ENCODE data around the gene RABIF.
A peak's percentile ranks its signal among the peaks of the same experiment; 100 is the strongest.

RABIF gene

GRCh38 chr1:202871367-202871766 lies 17.6 kb downstream of the RABIF start:
- no peak for DNase-seq

GRCh38 chr1:202862679-202863560 lies 26.0 kb downstream of the RABIF start:
- no peak for DNase-seq

- peak; percentile 80 for DNase-seq
These were observed 27.4 kb downstream of the RABIF start for GRCh38 chr1:202861420-202862132.

GRCh38 chr1:202860744-202861419 lies 28.1 kb downstream of the RABIF start:
- DNase-seq: peak; percentile 19

- DNase-seq: no peak
These were observed 30.0 kb downstream of the RABIF start for GRCh38 chr1:202858789-202859414.

GRCh38 chr1:202858331-202858730 lies 30.6 kb downstream of the RABIF start:
- DNase-seq: peak; percentile 21

GRCh38 chr1:202857136-202857610 lies 31.8 kb downstream of the RABIF start:
- no peak for DNase-seq

- no peak for DNase-seq
These were observed 32.9 kb downstream of the RABIF start for GRCh38 chr1:202856014-202856413.

GRCh38 chr1:202854787-202855186 lies 34.2 kb downstream of the RABIF start:
- no peak for DNase-seq

GRCh38 chr1:202852163-202852904 lies 36.6 kb downstream of the RABIF start:
- DNase-seq: peak; percentile 54

GRCh38 chr1:202850593-202851362 lies 38.2 kb downstream of the RABIF start:
- DNase-seq: no peak

- no peak for DNase-seq
These were observed 40.8 kb downstream of the RABIF start for GRCh38 chr1:202848191-202848542.

GRCh38 chr1:202844935-202845334 lies 44.0 kb downstream of the RABIF start:
- peak; percentile 16 for DNase-seq

- no peak for DNase-seq
These were observed 44.7 kb downstream of the RABIF start for GRCh38 chr1:202844259-202844658.

GRCh38 chr1:202843081-202843480 lies 45.9 kb downstream of the RABIF start:
- no peak for DNase-seq

- DNase-seq: no peak
These were observed 51.1 kb downstream of the RABIF start for GRCh38 chr1:202837746-202838262.

GRCh38 chr1:202836623-202837403 lies 52.1 kb downstream of the RABIF start:
- DNase-seq: no peak

- no peak for DNase-seq
These were observed 53.3 kb downstream of the RABIF start for GRCh38 chr1:202835548-202836072.

GRCh38 chr1:202834771-202835547 lies 54.0 kb downstream of the RABIF start:
- DNase-seq: no peak
